Spleen (tissue), 11 donors: ENCODE results near the gene SFXN5. TPM values are rescaled to one million over a fixed set of nuclear protein-coding genes. Genes with fewer than 3 reads are reported as not detected.
A peak's percentile ranks its signal among the peaks of the same experiment; 100 is the strongest.

Experiments
- DNase-seq: peaks from one replicate; pipeline ENCODE4 v3.0.0-alpha.2; 2020
- H3K27ac ChIP-seq, 8 donors: fragments of 200-600 bp; sonication (generic) in 7 of 8; 1 replicate in 4 of 8; 2 replicates in 4 of 8; pipeline versions ENCODE4 v1.5.0 to v1.8.0; 2016 to 2021; ENCODE audit warnings: inconsistent platforms in 4 of 8, mild to moderate bottlenecking in 4 of 8, moderate library complexity in 1 of 8
- H3K27me3 ChIP-seq, 7 donors: fragments of 200-600 bp; sonication (generic) in 6 of 7; replicated peaks in 1 of 7; 1 replicate in 4 of 7; 2 replicates in 3 of 7; pipeline versions ENCODE4 v1.5.0 to v1.8.0; 2016 to 2021; ENCODE audit warnings: inconsistent platforms in 3 of 7, mild to moderate bottlenecking in 1 of 7
- H3K36me3 ChIP-seq, 6 donors: fragments of 200-600 bp; sonication (generic) in 5 of 6; 1 replicate in 4 of 6; 2 replicates in 2 of 6; pipeline versions ENCODE4 v1.5.0 to v1.8.0; 2016 to 2021; ENCODE audit warnings: inconsistent platforms in 2 of 6
- H3K4me1 ChIP-seq, 6 donors: fragments of 200-600 bp; sonication (generic) in 5 of 6; 1 replicate in 3 of 6; 2 replicates in 3 of 6; pipeline versions ENCODE4 v1.5.0 to v1.8.0; 2016 to 2021; ENCODE audit warnings: inconsistent platforms in 3 of 6
- H3K4me3 ChIP-seq, 8 donors: fragments of 200-600 bp; sonication (generic) in 7 of 8; 1 replicate in 4 of 8; 2 replicates in 4 of 8; pipeline versions ENCODE4 v1.5.0 to v1.8.0; 2016 to 2021; ENCODE audit warnings: inconsistent platforms in 4 of 8, mild to moderate bottlenecking in 4 of 8, moderate library complexity in 2 of 8
- H3K9me3 ChIP-seq, 8 donors: fragments of 200-600 bp; sonication (generic) in 7 of 8; 1 replicate in 4 of 8; 2 replicates in 4 of 8; pipeline versions ENCODE4 v1.5.0 to v1.8.0; 2016 to 2021; ENCODE audit warnings: inconsistent platforms in 4 of 8
- CTCF ChIP-seq, 11 experiments: fragments of 200-600 bp in 7 of 11; fragments of 450-650 bp in 4 of 11; sonication (generic) in 4 of 11; IDR thresholded peaks in 8 of 11; conservative IDR thresholded peaks in 3 of 11; 1 replicate in 7 of 11; 2 replicates in 4 of 11; pipeline versions ENCODE4 v1.4.0 to v1.8.0; 2016 to 2021; ENCODE audit warnings: antibody characterized with exemption in 11 of 11, inconsistent platforms in 4 of 11, mild to moderate bottlenecking in 1 of 11
- POLR2A ChIP-seq, 3 donors: fragments of 450-650 bp; IDR thresholded peaks; one replicate each; pipeline ENCODE4 v1.5.1; 2017; ENCODE audit warnings: antibody characterized with exemption in 3 of 3, mild to moderate bottlenecking in 1 of 3
- POLR2AphosphoS5 ChIP-seq, 3 donors: sonication (generic); formaldehyde crosslinking; IDR thresholded peaks; one replicate each; pipeline ENCODE4 v1.5.1; 2017; ENCODE audit warnings: antibody characterized with exemption in 3 of 3
- WGBS, 5 donors: extraction: QIAGEN DNeasy Blood & Tissue Kit in 3 of 5; methylation state at CpG; one replicate each; pipeline versions ENCODE4 v1.1.5 to v1.1.7; 2013 to 2018; 5-methylcytosine and 5-hydroxymethylcytosine counted together
- intact Hi-C: fragments of 100-400 bp; cut with DNase I; formaldehyde crosslinking; loops from one replicate; pipeline ENCODE4 v1.15.0; 2023; ENCODE audit warnings: low total_unique reads
- polyA plus RNA-seq, 3 donors: library from polyadenylated mRNA; stranded (reverse); fragments of 200-250 nt; gene quantifications; one replicate each; pipeline ENCODE4 v1.2.1, GENCODE V29; 2013
- total RNA-seq, 7 donors: library from RNA; depleted of rRNA in 3 of 7; stranded (reverse); fragments of >200 nt in 3 of 7; fragmentation: NEBNext Ultra II Directional in 4 of 7; extraction: Animal tissue kit (Norgen Biotek cat#: 25700) in 4 of 7; gene quantifications; one replicate each; pipeline versions ENCODE4 v1.1.0 to v1.2.1, GENCODE V29; 2016 to 2021
- donor health status: healthy with polysubstance abuse.
- donor health status: DM: no; HTN: no; CAD: no; lungs with moderate emphysema.
- donor health status: DM: no; HTN: no; CAD: no.
- donor health status: Bipolar disorder and iron deficiency.
- donor health status: healthy.
- donor health status: DM: no; HTN: no; CAD: no.
- donor health status: DM: yes; HTN: yes; CAD: no.

The SFXN5 gene
- total and polyA plus RNA-seq, 10 donors: 2.6 to 41.4 (median 22.9) TPM

- intact Hi-C loops: no loop called here
- TF ChIP-seq CTCF (IDR thresholded peaks at IDR 0.05 in 8 of 11, conservative IDR thresholded peaks at IDR 0.05 in 3 of 11) (no peak), POLR2AphosphoS5 (IDR thresholded peaks at IDR 0.05) (no peak), POLR2A (IDR thresholded peaks at IDR 0.05) (no peak)
- H3K4me1 ChIP-seq: peaks cover 0 to 24% (median 9%) of the 10 kb centered on the region in 6 donors
- H3K36me3 ChIP-seq: peaks cover 0 to 61% (median 14%) of the 10 kb centered on the region in 6 donors
- no peak overlapping the region for H3K27ac ChIP-seq
- peak; percentile 44 for DNase-seq
- H3K9me3 ChIP-seq: no peaks in the 10 kb centered on the region
- H3K27me3 ChIP-seq: no peaks in the 10 kb centered on the region
- 83 to 87% (median 86%) methylated on average over 11 of the region's 11 CpGs for WGBS, 5 donors
- H3K4me3 ChIP-seq: no peak overlapping the region
These were observed 88.6 kb downstream of the SFXN5 start for GRCh38 chr2:72982781-72983499.

GRCh38 chr2:72982219-72982618 is 89.3 kb downstream of the SFXN5 start:
- 73 to 93% (median 86%) methylated on average over 2 of the region's 2 CpGs for WGBS, 5 donors
- intact Hi-C loops: no loop called here
- Histone ChIP-seq H3K36me3 (peaks cover 0 to 56% (median 9%) of the 10 kb centered on the region in 6 donors), H3K27me3 (no peaks in the 10 kb centered on the region), H3K27ac (no peak overlapping the region), H3K4me1 (peaks cover 0 to 24% (median 9%) of the 10 kb centered on the region in 6 donors), H3K9me3 (no peaks in the 10 kb centered on the region), H3K4me3 (no peak overlapping the region)
- no peak for TF ChIP-seq POLR2A (IDR thresholded peaks at IDR 0.05)
- no peak for TF ChIP-seq CTCF (IDR thresholded peaks at IDR 0.05 in 8 of 11, conservative IDR thresholded peaks at IDR 0.05 in 3 of 11)
- no peak for DNase-seq

- H3K27me3 ChIP-seq: no peaks in the 10 kb centered on the region
- intact Hi-C loops: no loop called here
- peaks cover 0 to 56% (median 4%) of the 10 kb centered on the region in 6 donors for H3K36me3 ChIP-seq
- no peak for TF ChIP-seq POLR2AphosphoS5 (IDR thresholded peaks at IDR 0.05)
- TF ChIP-seq CTCF (IDR thresholded peaks at IDR 0.05 in 8 of 11, conservative IDR thresholded peaks at IDR 0.05 in 3 of 11): no peak
- TF ChIP-seq POLR2A (IDR thresholded peaks at IDR 0.05): no peak
- no peak overlapping the region for H3K4me3 ChIP-seq
- peak; percentile 40 for DNase-seq
- no peak overlapping the region for H3K27ac ChIP-seq
- H3K9me3 ChIP-seq: no peaks in the 10 kb centered on the region
- peaks cover 0 to 24% (median 9%) of the 10 kb centered on the region in 6 donors for H3K4me1 ChIP-seq
- WGBS, 5 donors: 92 to 99% (median 96%) methylated on average over 5 of the region's 5 CpGs
These were observed 90.0 kb downstream of the SFXN5 start for GRCh38 chr2:72981536-72981935.

GRCh38 chr2:72980535-72981217 is 90.8 kb downstream of the SFXN5 start:
- no peaks in the 10 kb centered on the region for H3K9me3 ChIP-seq

More at GRCh38 chr2:72980535-72981217, 90.8 kb downstream of the SFXN5 start:
- WGBS, 5 donors: 91 to 94% (median 92%) methylated on average over 11 of the region's 11 CpGs
- TF ChIP-seq POLR2A (IDR thresholded peaks at IDR 0.05): no peak
- no peak for TF ChIP-seq POLR2AphosphoS5 (IDR thresholded peaks at IDR 0.05)
- no peak for TF ChIP-seq CTCF (IDR thresholded peaks at IDR 0.05 in 8 of 11, conservative IDR thresholded peaks at IDR 0.05 in 3 of 11)
- Histone ChIP-seq H3K27ac (peak overlapping the region in 3 of 8 donors; percentile 35 to 54 (median 36)), H3K4me3 (no peak overlapping the region), H3K4me1 (peaks cover 0 to 24% (median 9%) of the 10 kb centered on the region in 6 donors), H3K36me3 (peaks cover 0 to 56% (median 0%) of the 10 kb centered on the region in 6 donors), H3K27me3 (no peaks in the 10 kb centered on the region)
- DNase-seq: peak; percentile 47
- intact Hi-C loops: no loop called here
